SK-N-SH (cell line): ENCODE data around the gene WWC2.

Experiments
- CTCF ChIP-seq: fragments of 200-600 bp; sonication (generic); IDR thresholded peaks from 2 replicates; pipeline ENCODE4 v1.6.1; 2017; ENCODE audit warnings: antibody characterized with exemption, mild to moderate bottlenecking, moderate library complexity
- EP300 ChIP-seq, 2 experiments: IDR thresholded peaks; 2 replicates each; pipeline versions ENCODE4 v1.4.0 to v1.6.1; 2012; ENCODE audit warnings: borderline replicate concordance in 1 of 2, low read depth in 1 of 2, low read length in 1 of 2
- EZH2phosphoT487 ChIP-seq: fragments of 200-600 bp; sonication (generic); IDR thresholded peaks from 2 replicates; pipeline ENCODE4 v1.6.1; 2017; ENCODE audit warnings: low read depth, mixed run types, mild to moderate bottlenecking, antibody characterized with exemption, moderate library complexity, borderline replicate concordance
- FOSL2 ChIP-seq: IDR thresholded peaks from 2 replicates; pipeline ENCODE4 v1.4.0; 2012; ENCODE audit warnings: low read depth, mild to moderate bottlenecking, moderate library complexity, borderline replicate concordance
- MXI1 ChIP-seq: IDR thresholded peaks from 2 replicates; pipeline ENCODE4 v1.6.1; 2012; ENCODE audit warnings: mild to moderate bottlenecking, low read depth, low read length, improper control_type of control experiment
- SMC3 ChIP-seq: IDR thresholded peaks from 2 replicates; pipeline ENCODE4 v1.6.1; 2012; ENCODE audit warnings: low read depth, low read length, improper control_type of control experiment
- TCF12 ChIP-seq: IDR thresholded peaks from 2 replicates; pipeline ENCODE4 v1.4.0; 2012
- YY1 ChIP-seq: IDR thresholded peaks from 2 replicates; pipeline ENCODE4 v1.4.0; 2012; ENCODE audit warnings: low read depth, mild to moderate bottlenecking

GRCh38 chr4:183153190-183153916, 54.3 kb downstream of the WWC2 start:
- no peak for TF ChIP-seq CTCF
- no peak for TF ChIP-seq YY1
- no peak for TF ChIP-seq FOSL2
- no peak for TF ChIP-seq TCF12
- TF ChIP-seq EZH2phosphoT487 = no peak
- TF ChIP-seq EP300 (IDR thresholded peaks at IDR 0.05; ENCODE audit: borderline replicate concordance in 1 of 2, low read depth in 1 of 2, low read length in 1 of 2) = no peak
- TF ChIP-seq MXI1 = no peak
- TF ChIP-seq SMC3 = no peak
